Measurements from ENCODE around the gene OR2F2.

Gene OR2F2, protein sequence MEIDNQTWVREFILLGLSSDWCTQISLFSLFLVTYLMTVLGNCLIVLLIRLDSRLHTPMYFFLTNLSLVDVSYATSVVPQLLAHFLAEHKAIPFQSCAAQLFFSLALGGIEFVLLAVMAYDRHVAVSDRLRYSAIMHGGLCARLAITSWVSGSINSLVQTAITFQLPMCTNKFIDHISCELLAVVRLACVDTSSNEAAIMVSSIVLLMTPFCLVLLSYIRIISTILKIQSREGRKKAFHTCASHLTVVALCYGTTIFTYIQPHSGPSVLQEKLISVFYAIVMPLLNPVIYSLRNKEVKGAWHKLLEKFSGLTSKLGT

DNA sequence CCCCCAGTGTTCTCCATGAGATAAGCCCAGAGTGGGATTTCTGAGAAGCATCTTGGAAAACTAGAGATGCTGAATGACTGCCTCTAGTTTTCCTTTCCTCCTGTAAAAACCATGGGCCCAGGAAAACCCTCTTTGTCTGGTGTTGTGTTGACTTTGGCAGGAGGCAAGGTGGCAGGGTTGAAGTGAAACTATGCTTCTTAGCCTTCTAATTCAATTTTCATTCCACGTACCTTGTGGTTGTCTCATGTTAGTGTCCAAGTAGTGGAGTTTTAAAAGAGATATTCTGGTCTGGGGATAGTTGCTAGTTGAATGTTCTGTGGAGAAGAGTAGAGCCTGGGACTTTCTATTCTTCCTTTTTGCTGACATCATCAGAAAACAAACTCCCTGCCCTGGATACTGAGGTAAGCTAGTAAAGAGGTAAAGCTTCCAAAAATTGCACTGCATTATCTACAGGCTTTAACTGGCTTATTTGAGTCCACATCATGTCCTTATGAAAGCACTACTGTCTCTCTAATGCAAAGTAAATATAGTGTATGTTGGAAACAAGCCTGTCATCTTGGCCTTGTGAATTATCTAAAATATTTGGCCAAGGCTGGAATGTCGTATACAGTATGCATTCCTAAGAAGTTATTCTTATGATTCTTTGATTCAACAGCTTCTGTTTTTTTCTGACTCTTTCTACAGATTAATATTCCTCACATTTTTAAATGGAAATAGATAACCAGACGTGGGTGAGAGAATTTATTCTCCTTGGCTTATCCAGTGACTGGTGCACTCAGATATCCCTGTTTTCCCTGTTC is at the start of gene OR2F2:
TSS of gene OR2F2 (plus strand) at position 708 of the 800 bp plus-strand sequence. CDS start at position 708, 0 bp downstream.
- DNase-seq (ENCODE audit: low spot score) (no peak), FAIRE-seq (no peak)

DNA sequence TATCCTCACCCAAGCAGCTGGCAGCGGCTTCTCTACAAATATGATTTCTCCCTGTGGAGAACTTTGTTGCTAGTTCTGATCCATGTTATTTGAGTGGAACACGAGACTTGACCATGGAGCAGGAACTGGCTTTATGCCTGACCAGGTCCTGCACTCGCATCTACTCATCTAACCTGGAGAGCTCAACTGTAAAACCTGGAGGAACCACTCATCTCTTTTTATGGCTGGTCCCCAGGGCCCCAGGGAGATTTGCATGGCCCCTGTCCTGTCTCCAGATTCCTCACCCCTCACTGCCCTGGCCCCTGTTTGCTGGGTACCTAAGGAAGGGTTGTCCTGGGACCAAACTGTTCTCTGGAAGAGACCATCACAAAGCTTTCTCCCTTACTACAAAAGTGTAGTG is 49.1 kb upstream of the OR2F2 start:
- no peak for FAIRE-seq
- DNase-seq (ENCODE audit: low spot score): no peak

DNA sequence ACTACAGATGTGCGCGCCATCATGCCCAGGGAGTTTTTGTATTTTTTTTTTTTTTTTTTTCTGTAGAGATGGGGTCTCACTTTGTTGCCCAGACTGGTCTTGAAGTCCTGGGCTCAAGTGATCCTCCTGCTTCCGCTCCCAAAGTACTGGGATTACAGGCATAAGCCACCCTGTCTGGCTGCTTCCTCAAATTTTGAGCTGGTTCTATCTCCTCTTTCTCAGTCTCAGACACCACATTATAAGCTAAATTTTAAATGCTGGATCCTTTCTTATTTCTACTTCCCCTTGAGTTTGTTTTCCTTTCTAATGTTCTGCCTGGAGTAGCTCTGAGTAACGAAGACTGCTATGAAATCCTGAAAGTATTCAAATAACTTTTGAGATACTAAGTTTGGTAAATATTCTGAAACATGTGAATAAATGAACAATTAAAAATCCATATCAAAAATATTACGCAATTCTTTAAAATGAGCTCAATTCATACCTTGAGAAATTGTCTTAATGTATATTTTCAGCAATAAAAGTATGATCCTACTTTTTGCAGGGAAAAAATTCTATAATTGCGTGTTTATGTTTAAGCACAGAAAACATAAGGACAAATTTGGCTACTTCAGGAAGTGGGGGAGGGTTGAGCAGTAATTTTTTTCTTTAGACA is 48.1 kb upstream of the OR2F2 start:
- FAIRE-seq: no peak
- no peak for DNase-seq (ENCODE audit: low spot score)

DNA sequence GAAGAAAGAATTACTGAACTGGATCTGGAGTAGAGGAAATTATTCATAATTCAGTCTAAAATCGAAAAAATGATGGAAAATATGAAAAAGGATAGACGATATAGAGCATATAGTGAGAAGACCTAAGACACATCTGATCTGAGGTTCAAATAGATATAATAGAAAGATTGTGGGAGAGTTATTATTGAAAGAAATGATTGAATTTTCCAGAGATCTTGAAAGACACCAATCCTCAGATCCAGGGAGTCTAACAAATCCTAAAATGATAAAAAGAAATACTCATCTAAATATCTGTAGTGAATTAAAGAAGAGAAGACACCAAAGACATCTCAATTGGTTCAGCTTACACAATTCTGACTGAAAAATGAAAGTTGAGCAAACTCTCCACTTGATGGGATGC is 46.0 kb upstream of the OR2F2 start:
- FAIRE-seq (no peak), DNase-seq (ENCODE audit: low spot score) (no peak)

DNA sequence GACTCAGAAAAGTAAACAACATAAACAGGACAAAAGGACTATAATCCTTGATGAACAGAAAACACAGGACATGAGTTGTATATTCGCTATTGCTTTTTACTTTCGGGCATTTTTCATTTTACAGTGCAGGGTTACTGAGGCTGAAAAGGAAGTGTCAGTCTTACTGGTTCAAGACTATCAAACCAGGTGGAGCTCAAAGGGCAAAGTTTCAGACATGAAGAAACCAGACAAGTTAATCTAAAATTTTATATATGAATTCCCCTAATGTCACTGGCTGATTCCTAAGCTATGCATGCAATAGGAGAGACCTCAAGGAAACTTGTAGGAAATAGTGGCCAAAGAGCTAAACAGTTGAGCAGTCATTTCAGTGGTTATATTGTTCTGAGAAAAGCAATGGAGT is 44.5 kb upstream of the OR2F2 start:
- no peak for FAIRE-seq

DNA sequence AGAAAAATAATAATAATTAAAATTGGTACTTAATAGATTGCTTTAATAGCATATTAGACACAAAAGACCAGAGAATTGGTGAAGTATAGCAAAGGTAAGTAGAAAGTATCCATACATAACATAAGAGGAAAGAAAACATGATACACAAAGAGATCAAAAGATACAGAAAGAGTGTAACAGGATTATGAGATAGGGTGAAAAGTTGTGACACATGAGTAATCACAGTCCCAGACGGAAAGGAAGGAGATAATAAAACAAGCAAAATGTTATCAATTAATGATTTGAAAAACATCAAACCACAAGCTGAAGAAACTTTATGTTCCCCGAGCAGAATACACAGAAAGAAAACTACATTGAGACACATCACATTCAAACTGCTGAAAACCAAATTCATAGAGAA is 43.6 kb upstream of the OR2F2 start:
- peak; percentile 29 for FAIRE-seq
- DNase-seq (ENCODE audit: low spot score): no peak

More for the DNA sequence above, 44.5 kb upstream of the OR2F2 start:
- no peak for DNase-seq (ENCODE audit: low spot score)

DNA sequence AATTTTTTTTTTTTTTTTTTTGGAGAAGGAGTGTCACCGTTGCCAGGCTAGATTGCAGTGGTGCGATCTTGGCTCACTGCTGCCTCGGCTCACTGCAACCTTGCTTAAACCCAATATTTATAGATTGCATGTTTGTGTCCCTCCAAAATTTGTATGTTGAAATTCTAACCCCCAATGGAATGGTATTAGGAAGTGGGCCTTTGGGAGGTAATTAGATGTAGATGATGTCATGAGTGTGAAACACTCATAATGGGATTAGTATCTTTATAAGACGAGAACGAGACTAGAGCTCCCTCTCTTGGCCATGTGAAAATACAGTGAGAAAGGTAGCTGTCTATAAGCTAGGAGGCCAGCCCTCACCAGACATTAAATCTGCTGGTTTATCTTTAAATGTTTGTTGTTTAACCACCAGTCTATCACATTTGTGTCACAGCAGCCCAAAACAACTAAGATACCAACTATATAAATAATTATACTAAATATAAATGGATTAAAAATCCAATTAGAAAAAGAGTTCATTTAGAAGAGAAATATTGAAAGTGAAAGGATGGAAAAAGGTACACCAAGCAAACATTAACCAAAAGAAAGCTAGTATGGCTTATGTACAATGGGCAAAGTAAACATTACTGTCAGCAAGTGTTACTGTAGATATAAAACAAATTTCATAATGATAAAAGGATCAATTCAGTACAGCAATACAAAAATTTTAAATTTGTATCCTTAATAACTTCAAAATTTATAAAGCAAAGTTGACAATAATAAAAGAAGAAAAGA is 42.3 kb upstream of the OR2F2 start:
- no peak for DNase-seq (ENCODE audit: low spot score)
- FAIRE-seq: no peak

DNA sequence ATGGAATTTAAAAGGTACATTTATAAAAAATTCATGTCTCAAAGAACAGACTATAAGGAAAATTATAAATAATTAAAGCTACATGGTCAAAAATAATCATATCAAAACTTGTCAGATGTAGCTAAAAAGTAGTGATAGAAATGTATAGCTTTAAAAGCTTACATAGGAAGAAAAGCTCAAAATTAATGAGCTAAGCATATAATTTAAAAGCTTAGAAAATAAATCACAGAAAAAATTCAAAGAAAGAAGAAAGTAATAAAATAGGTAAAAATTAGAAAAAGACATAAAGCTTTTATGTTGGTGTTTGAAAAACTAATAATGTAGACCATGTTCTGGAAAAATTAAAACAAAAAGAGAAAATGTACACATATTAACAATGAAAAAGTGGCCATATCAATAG is 38.4 kb upstream of the OR2F2 start:
- DNase-seq (ENCODE audit: low spot score): no peak
- FAIRE-seq: peak; percentile 48

DNA sequence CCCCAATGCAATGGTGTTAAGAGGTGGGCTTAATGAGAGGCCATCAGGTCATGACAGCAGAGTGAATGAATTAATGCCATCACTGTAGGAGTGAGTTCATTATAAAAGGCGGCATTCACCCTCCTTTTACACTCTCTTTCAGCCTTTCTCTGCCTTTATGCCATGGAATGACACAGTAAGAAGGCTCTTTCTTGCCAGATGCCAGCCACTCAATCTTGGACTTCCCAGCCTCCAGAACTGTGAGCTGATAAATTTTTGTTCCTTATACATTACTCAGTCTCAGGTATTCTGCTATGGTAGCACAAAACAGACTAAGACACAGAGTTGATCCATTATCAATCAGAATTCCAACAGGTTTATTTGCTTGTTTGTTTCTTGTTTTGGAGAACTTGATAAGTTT is 36.2 kb upstream of the OR2F2 start:
- DNase-seq (ENCODE audit: low spot score) (no peak), FAIRE-seq (no peak)

DNA sequence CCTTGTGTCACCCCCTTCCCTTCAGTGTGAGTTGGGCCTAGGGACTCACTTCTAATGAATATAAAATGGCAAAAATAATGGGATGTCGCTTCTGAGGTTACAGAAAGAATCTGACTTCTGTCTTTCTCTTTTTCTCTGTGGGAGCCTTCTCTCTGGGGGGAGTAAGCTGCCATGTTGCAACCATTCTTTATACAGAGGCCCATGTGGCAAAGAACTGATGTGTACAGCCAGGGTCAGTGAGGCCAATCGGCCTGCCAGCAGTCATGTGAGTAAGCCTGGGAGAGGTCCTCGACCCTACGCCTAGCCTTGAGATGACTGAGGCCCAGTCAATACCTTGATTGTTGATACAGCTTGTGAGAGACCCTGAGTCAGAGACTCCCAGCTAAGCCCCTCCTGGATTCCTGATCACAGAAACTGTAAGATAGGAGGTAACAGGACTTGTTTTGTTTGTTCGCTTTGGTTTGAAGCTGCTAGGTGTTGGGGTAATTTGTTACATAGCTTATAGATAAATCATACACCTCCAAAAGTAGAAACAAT is 34.7 kb upstream of the OR2F2 start:
- no peak for FAIRE-seq
- peak; percentile 43 for DNase-seq (ENCODE audit: low spot score)

DNA sequence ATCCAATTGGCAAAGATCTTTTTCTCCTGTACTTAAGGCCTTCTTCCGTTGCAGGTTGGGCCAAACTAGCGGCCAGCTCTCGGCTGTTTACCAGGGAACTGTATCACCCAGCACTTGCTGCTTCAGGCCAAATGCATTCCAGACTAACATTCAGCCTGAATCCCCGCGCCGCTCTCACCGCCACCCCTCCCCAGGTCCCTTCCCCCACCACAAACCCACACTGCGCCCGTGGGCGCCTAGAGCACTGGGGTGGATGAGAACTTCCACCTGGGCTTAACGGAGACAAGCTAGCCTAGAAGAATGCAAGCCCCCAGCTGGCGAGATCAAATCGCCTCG is 33.7 kb upstream of the OR2F2 start:
- FAIRE-seq: no peak

DNA sequence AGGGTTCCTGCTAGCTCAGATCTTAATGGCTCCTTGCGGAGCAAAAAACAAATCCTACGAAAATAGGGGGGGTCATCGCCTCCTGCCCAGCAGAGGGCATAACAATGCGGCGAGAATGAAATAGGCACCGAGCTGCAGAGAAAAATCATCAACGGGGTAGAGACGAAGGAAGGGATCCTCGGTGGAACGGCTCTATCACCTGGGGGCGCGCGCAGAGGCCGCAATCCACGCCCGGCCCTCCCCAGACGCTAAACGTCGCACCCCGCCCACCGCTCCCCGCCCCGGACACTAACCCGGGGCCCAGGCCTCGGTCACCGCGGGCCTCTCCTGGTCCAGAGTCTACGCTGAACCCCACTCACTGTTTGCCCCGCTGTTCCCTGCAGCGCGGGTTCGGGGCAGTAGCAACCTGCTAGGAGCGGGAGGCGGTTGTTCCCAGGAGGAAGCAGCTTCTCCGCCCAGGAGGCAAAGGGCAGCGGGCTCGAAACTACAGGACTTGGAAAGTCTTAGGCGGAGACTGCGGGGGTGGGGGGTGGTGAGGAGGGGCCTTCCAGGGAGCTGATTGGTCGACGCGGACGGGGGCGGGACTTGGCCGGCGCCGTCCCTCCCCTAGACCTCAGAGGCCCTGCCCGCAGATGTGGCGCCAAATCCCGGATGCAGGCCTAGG is 33.2 kb upstream of the OR2F2 start, which contains the start of gene TCAF1:
TSS of gene TCAF1 (minus strand) at position 509 of the 664 bp plus-strand sequence. CDS start 25,568 bp downstream, outside the sequence.
- peak; percentile 85 for FAIRE-seq
- peak; percentile 85 for DNase-seq (ENCODE audit: low spot score)

More for the DNA sequence above, 33.7 kb upstream of the OR2F2 start:
- peak; percentile 30 for DNase-seq (ENCODE audit: low spot score)

DNA sequence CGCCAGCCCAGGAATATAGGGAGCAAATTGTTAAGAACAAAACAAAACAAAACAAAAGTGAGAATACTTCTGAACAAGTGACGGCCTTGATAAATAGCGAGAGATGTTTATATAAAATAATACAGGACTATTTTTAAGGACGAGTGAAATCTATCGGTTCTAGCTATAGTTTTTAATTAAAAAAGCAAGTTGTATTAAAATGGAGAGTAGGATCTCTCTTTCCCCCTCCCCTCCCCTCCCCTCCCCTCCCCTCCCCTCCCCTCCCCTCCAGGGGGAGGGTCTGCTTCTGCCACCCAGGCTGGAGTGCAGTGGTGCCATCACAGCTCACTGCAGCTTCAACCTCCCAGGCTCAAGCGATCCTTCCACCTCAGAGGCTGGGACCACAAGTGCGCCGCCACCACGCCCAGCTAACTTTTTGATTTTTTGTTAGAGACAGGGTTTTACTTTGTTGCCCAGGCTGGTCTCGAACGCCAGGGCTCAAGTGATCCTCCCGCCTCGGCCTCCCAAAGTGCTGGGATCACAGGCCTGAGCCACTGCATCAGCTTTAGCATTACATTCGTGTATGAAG is 32.6 kb upstream of the OR2F2 start:
- DNase-seq (ENCODE audit: low spot score) (no peak), FAIRE-seq (no peak)

DNA sequence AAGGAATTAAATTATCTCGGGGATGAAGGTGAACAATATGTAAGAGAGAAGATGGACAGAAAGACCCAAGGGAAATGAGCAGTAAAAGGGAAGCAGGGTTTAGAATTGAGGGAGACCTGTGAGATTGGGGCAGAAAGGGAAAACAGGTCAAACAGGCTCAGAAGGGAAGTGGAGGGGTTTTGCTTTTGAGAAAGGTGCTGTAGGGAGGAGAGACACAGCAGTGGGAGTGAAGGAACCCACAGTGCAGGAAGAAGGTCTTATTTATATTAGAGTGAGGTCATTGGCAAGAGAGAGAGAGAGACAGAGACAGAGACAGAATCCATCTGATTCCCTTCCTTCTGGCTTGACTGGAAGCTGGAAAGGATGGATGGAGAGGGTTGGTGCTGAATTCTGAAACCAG is 29.5 kb upstream of the OR2F2 start:
- DNase-seq (ENCODE audit: low spot score) (no peak), FAIRE-seq (no peak)

DNA sequence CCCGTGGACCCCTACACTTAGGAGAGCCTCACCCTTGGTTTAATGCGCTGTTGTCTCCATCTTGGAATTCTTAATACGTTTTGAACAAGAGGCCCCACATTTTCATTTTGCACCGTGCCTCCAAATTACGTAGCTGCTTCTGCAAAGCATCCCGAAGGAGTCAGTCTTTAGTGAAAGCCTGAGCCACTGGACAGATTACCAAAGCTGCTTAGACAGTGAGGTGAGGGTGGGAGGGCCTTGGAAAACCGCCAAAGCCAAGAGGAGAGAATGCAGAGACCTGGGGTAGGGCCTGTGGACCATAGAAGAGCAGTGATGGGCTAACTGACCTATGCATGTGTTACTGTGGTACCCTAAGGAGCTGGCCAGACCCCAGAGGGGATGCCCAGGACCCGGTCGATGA is 28.9 kb upstream of the OR2F2 start:
- DNase-seq (ENCODE audit: low spot score) (no peak), FAIRE-seq (no peak)

DNA sequence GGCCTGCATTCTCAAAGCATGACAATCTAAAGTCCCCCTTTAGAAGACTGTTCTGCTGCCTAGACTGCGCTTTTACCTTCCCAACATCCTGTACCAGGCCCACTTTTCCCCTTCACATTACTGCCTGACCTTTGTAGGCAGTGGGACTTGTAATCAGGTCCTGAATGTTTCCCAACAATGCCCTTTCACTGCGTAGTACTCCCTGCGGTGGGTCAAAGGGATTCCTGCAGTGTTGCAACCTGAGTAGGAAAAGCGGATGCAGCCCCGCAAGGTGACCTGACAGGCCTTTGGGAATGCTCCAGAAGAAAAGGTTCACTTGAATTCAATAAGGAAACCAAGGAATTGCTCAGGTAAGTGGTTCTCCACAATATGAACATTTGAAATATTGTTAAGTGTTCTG is 28.1 kb upstream of the OR2F2 start:
- no peak for FAIRE-seq
- no peak for DNase-seq (ENCODE audit: low spot score)

DNA sequence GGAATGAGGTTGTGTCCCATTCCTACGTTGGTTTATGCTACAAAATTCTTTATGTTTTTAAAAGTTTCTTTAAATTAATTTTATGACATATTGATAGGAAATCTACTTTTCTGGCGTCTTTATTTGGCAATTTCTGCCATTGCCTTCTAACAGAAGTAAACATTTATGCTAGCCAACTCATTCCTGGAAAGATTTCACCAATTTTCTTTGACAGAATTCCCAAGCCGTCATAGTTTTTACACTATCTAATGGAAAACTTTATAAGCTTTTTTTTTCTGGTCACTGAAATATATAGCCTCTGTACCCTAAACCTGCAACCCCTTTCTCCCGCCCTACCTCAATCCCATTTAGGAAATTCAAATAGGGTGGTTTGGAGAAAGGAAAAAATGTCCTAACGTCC is 26.9 kb upstream of the OR2F2 start:
- no peak for DNase-seq (ENCODE audit: low spot score)
- no peak for FAIRE-seq

DNA sequence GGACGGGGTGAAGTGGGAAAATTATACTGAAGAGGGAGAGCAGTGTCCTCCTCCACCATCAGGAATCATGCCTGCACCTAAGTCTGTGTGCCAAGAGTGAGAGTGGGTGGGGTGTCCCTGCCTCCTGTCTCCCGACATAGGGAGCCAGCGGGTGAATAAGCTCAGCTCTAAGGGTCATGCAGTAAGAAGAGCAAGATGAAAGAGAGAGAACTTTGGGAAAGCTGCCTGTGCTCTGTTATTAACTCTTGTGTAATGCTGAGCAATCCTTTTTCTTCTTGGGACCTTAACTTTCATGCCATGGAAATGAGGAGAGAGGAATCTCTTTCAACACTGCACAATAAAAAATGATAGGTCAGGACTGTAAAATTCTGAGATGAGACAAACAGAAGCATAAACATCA is 25.2 kb upstream of the OR2F2 start:
- DNase-seq (ENCODE audit: low spot score) (no peak), FAIRE-seq (no peak)

DNA sequence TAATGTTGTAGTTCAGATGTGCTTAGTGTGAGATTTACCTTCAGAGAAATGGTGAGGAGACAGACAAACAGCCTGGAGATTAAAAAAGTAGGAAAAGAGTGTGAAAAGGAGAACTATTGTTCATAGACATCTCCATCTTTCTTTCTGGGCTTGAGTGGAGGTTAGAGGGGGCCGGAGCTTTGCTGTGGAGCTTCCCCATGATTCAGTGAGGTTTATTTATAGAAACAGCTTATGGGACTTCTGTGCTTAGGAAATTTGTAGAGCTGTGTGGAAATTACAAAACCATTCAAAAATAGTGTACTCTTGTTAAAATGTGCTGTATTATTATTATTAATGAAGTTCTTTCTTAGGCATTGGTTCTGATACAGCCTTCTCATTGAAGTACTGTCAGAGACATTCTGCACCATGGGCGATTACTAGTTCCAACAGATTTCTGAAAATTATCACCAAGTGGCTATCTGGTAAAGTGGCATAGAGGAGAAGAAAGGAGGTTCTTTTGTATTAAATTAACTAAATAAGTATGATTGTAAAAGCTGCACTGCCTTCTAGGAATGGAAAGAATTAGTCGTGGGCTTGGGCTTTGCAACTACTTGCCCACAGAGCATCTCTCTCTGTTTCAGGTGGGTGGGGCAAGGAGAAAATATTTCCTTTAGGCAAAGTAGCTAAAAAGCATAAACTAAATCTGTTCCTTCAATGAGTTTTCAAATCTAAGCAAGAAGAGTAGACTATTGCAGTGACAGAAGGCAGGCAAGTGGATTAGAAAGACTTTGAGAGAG is 24.4 kb upstream of the OR2F2 start:
- FAIRE-seq (no peak), DNase-seq (ENCODE audit: low spot score) (no peak)

Data from RCC 7860 (cell line).